ENCODE data around the gene ESYT2. TPM values are rescaled to one million over a fixed set of nuclear protein-coding genes. Genes with fewer than 3 reads are reported as not detected.

Gene ESYT2
- total and polyA plus RNA-seq, 9 of the 15 experiments (the other 6 are each of a cell fraction or from before 2014, with no cell fraction given): 5.8 to 86.9 (median 64.7) TPM

DNA sequence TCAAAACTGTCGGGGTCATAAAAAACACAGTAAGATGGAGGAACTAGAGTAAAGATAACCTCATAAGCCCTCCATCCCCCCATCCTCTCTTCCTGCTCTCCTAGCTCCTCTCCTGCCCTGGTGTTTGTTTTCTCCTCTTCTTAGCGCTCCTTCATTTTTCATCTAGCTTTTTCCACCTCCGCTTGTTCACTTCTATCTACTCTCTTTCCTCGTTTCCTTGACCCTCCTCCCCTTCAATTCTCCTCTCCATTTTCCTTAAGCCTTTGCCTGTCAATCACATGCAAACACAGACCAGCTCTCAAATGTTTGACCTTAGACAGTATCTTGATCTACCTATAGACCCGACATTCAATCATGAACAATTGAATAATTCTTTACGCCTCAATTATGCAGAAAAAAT lies 134.7 kb downstream of the ESYT2 start (continued):
- TF ChIP-seq, protein P1, sequence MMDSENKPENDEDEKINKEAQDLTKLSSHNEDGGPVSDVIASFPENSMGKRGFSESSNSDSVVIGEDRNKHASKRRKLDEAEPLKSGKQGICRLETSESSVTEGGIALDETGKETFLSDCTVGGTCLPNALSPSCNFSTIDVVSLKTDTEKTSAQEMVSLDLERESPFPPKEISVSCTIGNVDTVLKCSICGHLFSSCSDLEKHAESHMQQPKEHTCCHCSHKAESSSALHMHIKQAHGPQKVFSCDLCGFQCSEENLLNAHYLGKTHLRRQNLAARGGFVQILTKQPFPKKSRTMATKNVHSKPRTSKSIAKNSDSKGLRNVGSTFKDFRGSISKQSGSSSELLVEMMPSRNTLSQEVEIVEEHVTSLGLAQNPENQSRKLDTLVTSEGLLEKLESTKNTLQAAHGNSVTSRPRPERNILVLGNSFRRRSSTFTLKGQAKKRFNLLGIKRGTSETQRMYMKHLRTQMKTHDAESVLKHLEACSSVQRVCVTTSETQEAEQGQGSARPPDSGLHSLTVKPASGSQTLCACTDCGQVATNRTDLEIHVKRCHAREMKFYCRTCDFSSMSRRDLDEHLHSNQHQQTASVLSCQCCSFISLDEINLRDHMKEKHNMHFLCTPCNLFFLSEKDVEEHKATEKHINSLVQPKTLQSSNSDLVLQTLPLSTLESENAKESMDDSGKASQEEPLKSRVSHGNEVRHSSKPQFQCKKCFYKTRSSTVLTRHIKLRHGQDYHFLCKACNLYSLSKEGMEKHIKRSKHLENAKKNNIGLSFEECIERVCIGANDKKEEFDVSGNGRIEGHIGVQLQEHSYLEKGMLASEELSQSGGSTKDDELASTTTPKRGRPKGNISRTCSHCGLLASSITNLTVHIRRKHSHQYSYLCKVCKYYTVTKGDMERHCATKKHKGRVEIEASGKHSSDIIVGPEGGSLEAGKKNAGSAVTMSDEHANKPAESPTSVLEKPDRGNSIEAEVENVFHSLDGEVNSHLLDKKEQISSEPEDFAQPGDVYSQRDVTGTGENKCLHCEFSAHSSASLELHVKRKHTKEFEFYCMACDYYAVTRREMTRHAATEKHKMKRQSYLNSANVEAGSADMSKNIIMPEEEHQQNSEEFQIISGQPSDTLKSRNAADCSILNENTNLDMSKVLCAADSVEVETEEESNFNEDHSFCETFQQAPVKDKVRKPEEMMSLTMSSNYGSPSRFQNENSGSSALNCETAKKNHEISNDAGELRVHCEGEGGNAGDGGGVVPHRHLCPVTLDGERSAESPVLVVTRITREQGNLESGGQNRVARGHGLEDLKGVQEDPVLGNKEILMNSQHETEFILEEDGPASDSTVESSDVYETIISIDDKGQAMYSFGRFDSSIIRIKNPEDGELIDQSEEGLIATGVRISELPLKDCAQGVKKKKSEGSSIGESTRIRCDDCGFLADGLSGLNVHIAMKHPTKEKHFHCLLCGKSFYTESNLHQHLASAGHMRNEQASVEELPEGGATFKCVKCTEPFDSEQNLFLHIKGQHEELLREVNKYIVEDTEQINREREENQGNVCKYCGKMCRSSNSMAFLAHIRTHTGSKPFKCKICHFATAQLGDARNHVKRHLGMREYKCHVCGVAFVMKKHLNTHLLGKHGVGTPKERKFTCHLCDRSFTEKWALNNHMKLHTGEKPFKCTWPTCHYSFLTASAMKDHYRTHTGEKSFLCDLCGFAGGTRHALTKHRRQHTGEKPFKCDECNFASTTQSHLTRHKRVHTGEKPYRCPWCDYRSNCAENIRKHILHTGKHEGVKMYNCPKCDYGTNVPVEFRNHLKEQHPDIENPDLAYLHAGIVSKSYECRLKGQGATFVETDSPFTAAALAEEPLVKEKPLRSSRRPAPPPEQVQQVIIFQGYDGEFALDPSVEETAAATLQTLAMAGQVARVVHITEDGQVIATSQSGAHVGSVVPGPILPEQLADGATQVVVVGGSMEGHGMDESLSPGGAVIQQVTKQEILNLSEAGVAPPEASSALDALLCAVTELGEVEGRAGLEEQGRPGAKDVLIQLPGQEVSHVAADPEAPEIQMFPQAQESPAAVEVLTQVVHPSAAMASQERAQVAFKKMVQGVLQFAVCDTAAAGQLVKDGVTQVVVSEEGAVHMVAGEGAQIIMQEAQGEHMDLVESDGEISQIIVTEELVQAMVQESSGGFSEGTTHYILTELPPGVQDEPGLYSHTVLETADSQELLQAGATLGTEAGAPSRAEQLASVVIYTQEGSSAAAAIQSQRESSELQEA (IDR thresholded peaks at IDR 0.05; ENCODE audit: low read depth): no peak
- TF ChIP-seq LARP7 (IDR thresholded peaks at IDR 0.05) (no peak), CHD4 (IDR thresholded peaks at IDR 0.05; ENCODE audit: insufficient read depth, insufficient replicate concordance, low read depth, low read length, poor library complexity, severe bottlenecking) (no peak), OTX1 (CRISPR knock-in tag; IDR thresholded peaks at IDR 0.05) (no peak), ZNF174 (CRISPR knock-in tag; IDR thresholded peaks at IDR 0.05) (no peak), TGIF2 (CRISPR knock-in tag; IDR thresholded peaks at IDR 0.05) (no peak), ELF4 (CRISPR knock-in tag; IDR thresholded peaks at IDR 0.05) (0 out of 2 replicates have a peak, but pooled peaks have one; percentile 31), KLF1 (tag; IDR thresholded peaks at IDR 0.05) (no peak), ZSCAN32 (CRISPR knock-in tag; IDR thresholded peaks at IDR 0.05) (no peak), DPF2 (IDR thresholded peaks at IDR 0.05) (no peak), RFX5 (IDR thresholded peaks at IDR 0.05; ENCODE audit: low read depth, low read length) (no peak), POLR2A (conservative IDR thresholded peaks at IDR 0.05) (peak; percentile 56; the same call in 1 of the 2 replicates), TAF9B (IDR thresholded peaks at IDR 0.05; ENCODE audit: partially characterized antibody) (no peak), ZNF707 (CRISPR knock-in tag; conservative IDR thresholded peaks at IDR 0.05) (no peak), HDAC8 (tag; IDR thresholded peaks at IDR 0.05) (no peak), SMARCE1 (IDR thresholded peaks at IDR 0.05) (no peak), FOXJ3 (CRISPR knock-in tag; IDR thresholded peaks at IDR 0.05) (no peak)
- TF ChIP-seq, protein P2, sequence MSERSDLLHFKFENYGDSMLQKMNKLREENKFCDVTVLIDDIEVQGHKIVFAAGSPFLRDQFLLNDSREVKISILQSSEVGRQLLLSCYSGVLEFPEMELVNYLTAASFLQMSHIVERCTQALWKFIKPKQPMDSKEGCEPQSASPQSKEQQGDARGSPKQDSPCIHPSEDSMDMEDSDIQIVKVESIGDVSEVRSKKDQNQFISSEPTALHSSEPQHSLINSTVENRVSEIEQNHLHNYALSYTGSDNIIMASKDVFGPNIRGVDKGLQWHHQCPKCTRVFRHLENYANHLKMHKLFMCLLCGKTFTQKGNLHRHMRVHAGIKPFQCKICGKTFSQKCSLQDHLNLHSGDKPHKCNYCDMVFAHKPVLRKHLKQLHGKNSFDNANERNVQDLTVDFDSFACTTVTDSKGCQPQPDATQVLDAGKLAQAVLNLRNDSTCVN (CRISPR knock-in tag; IDR thresholded peaks at IDR 0.05): no peak
- TF ChIP-seq, protein P3, sequence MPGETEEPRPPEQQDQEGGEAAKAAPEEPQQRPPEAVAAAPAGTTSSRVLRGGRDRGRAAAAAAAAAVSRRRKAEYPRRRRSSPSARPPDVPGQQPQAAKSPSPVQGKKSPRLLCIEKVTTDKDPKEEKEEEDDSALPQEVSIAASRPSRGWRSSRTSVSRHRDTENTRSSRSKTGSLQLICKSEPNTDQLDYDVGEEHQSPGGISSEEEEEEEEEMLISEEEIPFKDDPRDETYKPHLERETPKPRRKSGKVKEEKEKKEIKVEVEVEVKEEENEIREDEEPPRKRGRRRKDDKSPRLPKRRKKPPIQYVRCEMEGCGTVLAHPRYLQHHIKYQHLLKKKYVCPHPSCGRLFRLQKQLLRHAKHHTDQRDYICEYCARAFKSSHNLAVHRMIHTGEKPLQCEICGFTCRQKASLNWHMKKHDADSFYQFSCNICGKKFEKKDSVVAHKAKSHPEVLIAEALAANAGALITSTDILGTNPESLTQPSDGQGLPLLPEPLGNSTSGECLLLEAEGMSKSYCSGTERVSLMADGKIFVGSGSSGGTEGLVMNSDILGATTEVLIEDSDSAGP (CRISPR knock-in tag; IDR thresholded peaks at IDR 0.05): no peak
- TF ChIP-seq, protein P4, sequence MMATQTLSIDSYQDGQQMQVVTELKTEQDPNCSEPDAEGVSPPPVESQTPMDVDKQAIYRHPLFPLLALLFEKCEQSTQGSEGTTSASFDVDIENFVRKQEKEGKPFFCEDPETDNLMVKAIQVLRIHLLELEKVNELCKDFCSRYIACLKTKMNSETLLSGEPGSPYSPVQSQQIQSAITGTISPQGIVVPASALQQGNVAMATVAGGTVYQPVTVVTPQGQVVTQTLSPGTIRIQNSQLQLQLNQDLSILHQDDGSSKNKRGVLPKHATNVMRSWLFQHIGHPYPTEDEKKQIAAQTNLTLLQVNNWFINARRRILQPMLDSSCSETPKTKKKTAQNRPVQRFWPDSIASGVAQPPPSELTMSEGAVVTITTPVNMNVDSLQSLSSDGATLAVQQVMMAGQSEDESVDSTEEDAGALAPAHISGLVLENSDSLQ (IDR thresholded peaks at IDR 0.05): peak; percentile 81

All from K562 (cell line).